ENCODE measurements around the gene NCOR1.
A peak's percentile ranks its signal among the peaks of the same experiment; 100 is the strongest.

NCOR1 gene

DNA sequence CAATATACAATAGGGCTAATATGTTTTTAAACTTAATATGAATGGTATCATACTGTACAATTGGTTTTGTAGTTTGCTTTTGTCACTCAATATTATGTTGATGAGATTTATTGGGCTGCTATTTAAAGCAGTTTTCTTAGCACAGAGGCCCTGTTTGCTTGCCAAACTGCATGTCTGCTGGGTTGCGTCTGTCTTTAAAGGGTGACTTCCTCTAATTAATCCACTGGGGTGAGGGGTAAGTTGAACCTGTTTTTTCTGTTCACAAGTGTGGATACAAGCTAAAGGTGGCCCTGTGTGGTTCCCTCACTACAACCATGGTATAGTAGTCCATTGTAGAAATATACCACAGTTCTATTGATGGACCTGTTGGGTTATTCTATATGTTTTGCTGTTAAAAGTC is 196.0 kb downstream of the NCOR1 start:
- H3K4me3 ChIP-seq (ENCODE audit: low read length), result no peak overlapping the region
- H3K9me3 ChIP-seq (replicated peaks; ENCODE audit: low read length), result no peaks in the 10 kb centered on the region
- no peaks in the 10 kb centered on the region for H3K27me3 ChIP-seq (ENCODE audit: control insufficient read depth, insufficient read depth, low read length)
- no peak overlapping the region for H3K9ac ChIP-seq (ENCODE audit: low read depth, low read length)
- H3K36me3 ChIP-seq (ENCODE audit: insufficient read depth, low read length), result peaks cover 52% of the 10 kb centered on the region
- no peak overlapping the region for H3K4me2 ChIP-seq (ENCODE audit: low read length)
- H3K4me1 ChIP-seq (ENCODE audit: control insufficient read depth, insufficient read depth, low read length), result peaks cover 6% of the 10 kb centered on the region

DNA sequence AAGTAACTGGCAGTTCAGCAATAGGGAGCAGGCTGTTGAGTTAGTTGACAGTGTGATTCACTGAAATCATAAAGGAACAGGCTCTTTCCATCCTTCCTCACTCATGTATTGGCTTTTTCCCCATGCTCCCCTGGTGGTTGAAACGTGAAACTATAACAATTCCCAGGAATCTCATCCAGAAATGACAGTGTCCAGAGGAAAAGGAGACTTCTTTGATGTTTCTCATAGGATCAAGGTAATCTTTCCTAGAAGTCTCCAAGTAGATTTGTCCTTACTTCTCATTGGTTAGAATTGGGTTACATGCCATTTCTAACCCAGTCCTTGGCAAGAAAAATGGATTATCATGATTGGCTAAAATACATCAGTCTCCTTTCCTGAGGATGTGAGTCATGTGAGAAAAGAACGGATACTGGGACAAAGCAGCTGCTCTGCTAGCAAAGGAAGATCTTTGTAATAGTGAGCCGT is 201.4 kb downstream of the NCOR1 start:
- H3K9me3 ChIP-seq (replicated peaks; ENCODE audit: low read length), result no peaks in the 10 kb centered on the region
- H3K4me1 ChIP-seq (ENCODE audit: control insufficient read depth, insufficient read depth, low read length), result peaks cover 22% of the 10 kb centered on the region
- H3K9ac ChIP-seq (ENCODE audit: low read depth, low read length), result no peak overlapping the region
- H3K4me3 ChIP-seq (ENCODE audit: low read length), result no peak overlapping the region
- H3K4me2 ChIP-seq (ENCODE audit: low read length), result peak overlapping the region; percentile 23
- peaks cover 38% of the 10 kb centered on the region for H3K36me3 ChIP-seq (ENCODE audit: insufficient read depth, low read length)
- H3K27me3 ChIP-seq (ENCODE audit: control insufficient read depth, insufficient read depth, low read length), result no peaks in the 10 kb centered on the region

DNA sequence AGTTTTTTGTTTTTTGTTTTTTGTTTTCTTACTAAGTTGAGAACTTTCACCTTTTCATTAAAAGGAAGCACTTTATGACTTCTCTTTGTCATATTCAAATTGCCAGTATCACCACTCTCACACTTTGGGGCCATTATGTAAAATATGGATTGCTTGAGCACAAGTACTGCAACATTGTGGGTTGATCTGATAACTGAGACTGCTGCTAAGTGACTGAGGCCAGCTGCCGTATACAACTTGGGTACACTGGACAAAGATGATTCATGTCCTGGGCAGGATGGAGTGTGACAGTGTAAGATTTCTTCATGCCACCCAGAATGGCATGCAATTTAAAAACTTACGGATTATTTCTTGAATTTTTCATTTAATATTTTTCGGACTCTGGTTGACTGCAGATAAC is 207.9 kb downstream of the NCOR1 start:
- Histone ChIP-seq H3K36me3 (ENCODE audit: insufficient read depth, low read length) (peaks cover 74% of the 10 kb centered on the region), H3K4me2 (ENCODE audit: low read length) (no peak overlapping the region), H3K4me1 (ENCODE audit: control insufficient read depth, insufficient read depth, low read length) (peaks cover 3% of the 10 kb centered on the region), H3K27me3 (ENCODE audit: control insufficient read depth, insufficient read depth, low read length) (no peaks in the 10 kb centered on the region), H3K9me3 (replicated peaks; ENCODE audit: low read length) (no peaks in the 10 kb centered on the region), H3K4me3 (ENCODE audit: low read length) (no peak overlapping the region), H3K9ac (ENCODE audit: low read depth, low read length) (no peak overlapping the region)

DNA sequence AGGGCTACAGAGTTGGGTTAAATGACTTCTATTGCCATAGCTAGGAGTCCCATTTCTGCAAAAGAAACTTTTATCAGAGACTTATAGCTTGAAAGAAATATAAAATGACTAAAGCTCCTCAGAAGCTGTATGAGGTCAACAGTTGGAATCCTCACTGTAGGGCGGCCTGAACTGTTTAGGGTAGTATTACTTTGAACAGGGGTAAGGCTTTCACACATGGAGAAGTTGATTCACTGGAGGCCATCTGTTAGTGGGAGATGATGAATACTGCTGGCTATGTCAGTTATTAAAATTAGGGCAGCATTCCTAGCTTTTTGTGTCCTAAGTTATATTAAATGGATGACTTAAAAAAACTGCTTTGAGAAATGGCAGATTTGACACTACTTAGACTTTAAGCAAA is 209.7 kb downstream of the NCOR1 start:
- H3K9me3 ChIP-seq (replicated peaks; ENCODE audit: low read length), result peaks cover 4% of the 10 kb centered on the region
- peaks cover 75% of the 10 kb centered on the region for H3K36me3 ChIP-seq (ENCODE audit: insufficient read depth, low read length)
- H3K4me1 ChIP-seq (ENCODE audit: control insufficient read depth, insufficient read depth, low read length), result peaks cover 10% of the 10 kb centered on the region
- no peaks in the 10 kb centered on the region for H3K27me3 ChIP-seq (ENCODE audit: control insufficient read depth, insufficient read depth, low read length)
- no peak overlapping the region for H3K4me2 ChIP-seq (ENCODE audit: low read length)
- H3K9ac ChIP-seq (ENCODE audit: low read depth, low read length), result no peak overlapping the region
- H3K4me3 ChIP-seq (ENCODE audit: low read length), result no peak overlapping the region

DNA sequence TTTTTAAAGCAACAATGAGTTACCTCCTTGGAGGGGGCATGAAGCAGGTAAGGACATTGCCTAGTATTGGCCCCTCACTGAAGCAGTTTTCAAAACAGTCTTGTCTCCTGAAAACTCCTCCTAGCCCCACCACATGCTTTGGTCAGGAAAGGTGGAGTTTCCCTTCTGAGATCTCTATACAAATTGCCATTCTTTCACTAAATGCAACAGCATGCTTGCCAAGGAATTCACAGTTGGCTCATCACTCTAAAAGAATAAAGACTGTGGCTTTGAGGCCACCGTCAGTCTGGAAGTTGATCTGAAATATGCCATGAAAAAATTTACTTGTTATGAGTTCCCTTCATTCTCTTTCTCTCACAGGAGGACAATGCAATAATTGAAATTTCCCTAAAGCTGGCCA is 211.5 kb downstream of the NCOR1 start:
- Histone ChIP-seq H3K9me3 (replicated peaks; ENCODE audit: low read length) (peaks cover 4% of the 10 kb centered on the region), H3K4me2 (ENCODE audit: low read length) (no peak overlapping the region), H3K9ac (ENCODE audit: low read depth, low read length) (no peak overlapping the region), H3K27me3 (ENCODE audit: control insufficient read depth, insufficient read depth, low read length) (no peaks in the 10 kb centered on the region), H3K4me3 (ENCODE audit: low read length) (no peak overlapping the region), H3K36me3 (ENCODE audit: insufficient read depth, low read length) (peaks cover 72% of the 10 kb centered on the region), H3K4me1 (ENCODE audit: control insufficient read depth, insufficient read depth, low read length) (peaks cover 13% of the 10 kb centered on the region)

DNA sequence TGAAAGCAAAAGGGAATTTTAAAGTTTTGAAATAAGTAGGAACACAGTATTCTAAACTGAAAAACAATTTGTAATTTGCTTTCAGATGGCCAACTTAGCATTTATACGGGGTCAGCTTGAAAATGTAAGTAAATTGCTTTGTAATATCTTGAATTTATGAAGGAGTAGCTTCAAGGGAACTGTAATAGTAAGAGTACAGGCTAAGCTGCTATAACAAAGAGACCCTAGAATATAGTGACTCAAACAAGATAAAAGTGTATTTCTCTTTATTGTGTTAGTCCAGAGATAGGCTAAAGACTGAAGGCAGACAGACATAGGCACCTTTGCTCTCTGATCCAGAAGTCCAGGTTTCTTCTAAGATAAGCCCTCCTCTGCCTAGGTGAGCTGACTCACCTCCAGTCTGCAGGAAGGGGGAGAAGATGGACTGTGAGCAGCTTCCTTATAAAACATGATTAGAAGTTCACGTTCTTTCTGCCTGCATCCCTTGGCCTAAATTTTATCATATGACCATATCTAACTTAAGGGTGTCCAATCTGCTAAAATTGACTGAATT is 212.6 kb downstream of the NCOR1 start:
- Histone ChIP-seq H3K36me3 (ENCODE audit: insufficient read depth, low read length) (peaks cover 62% of the 10 kb centered on the region), H3K27me3 (ENCODE audit: control insufficient read depth, insufficient read depth, low read length) (no peaks in the 10 kb centered on the region), H3K4me1 (ENCODE audit: control insufficient read depth, insufficient read depth, low read length) (peaks cover 18% of the 10 kb centered on the region)

DNA sequence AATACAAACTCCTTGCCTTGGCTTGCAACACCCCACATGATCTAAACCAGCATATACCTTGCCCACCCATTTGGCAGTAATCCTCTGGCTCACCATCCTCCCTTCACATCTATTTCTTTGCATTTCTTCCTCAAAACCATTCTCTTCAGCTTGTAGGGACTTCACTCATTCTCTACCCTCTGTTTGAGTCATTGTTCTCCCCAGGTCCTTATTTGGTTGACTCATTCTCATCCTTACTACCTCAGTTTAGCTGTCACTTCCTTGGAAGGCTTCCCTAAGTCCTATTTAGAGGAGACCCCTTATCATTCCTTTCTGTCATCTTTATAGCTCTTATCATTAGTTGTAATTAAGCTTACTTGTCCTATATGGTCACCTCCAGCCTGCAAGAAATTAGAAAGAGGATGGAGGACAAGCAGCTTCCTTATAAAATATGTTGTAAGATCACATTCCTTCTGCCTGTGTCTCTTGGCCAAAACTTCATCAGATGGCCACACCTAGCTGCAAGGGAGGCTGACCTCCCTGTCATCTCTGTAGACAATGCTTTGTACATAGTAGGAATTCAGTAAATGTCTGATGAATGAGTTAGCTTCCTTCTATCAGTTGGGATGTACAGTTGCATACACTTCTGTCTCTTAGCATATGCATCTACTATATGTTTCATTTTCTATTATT is 214.0 kb downstream of the NCOR1 start:
- Histone ChIP-seq H3K4me1 (ENCODE audit: control insufficient read depth, insufficient read depth, low read length) (peaks cover 18% of the 10 kb centered on the region), H3K27me3 (ENCODE audit: control insufficient read depth, insufficient read depth, low read length) (no peaks in the 10 kb centered on the region), H3K9me3 (replicated peaks; ENCODE audit: low read length) (peaks cover 4% of the 10 kb centered on the region), H3K4me2 (ENCODE audit: low read length) (peak overlapping the region; percentile 95), H3K9ac (ENCODE audit: low read depth, low read length) (no peak overlapping the region), H3K4me3 (ENCODE audit: low read length) (peak overlapping the region; percentile 95), H3K36me3 (ENCODE audit: insufficient read depth, low read length) (peaks cover 53% of the 10 kb centered on the region)

More for the DNA sequence above, 212.6 kb downstream of the NCOR1 start:
- Histone ChIP-seq H3K4me2 (ENCODE audit: low read length) (no peak overlapping the region), H3K4me3 (ENCODE audit: low read length) (no peak overlapping the region), H3K9ac (ENCODE audit: low read depth, low read length) (no peak overlapping the region), H3K9me3 (replicated peaks; ENCODE audit: low read length) (peaks cover 4% of the 10 kb centered on the region)

DNA sequence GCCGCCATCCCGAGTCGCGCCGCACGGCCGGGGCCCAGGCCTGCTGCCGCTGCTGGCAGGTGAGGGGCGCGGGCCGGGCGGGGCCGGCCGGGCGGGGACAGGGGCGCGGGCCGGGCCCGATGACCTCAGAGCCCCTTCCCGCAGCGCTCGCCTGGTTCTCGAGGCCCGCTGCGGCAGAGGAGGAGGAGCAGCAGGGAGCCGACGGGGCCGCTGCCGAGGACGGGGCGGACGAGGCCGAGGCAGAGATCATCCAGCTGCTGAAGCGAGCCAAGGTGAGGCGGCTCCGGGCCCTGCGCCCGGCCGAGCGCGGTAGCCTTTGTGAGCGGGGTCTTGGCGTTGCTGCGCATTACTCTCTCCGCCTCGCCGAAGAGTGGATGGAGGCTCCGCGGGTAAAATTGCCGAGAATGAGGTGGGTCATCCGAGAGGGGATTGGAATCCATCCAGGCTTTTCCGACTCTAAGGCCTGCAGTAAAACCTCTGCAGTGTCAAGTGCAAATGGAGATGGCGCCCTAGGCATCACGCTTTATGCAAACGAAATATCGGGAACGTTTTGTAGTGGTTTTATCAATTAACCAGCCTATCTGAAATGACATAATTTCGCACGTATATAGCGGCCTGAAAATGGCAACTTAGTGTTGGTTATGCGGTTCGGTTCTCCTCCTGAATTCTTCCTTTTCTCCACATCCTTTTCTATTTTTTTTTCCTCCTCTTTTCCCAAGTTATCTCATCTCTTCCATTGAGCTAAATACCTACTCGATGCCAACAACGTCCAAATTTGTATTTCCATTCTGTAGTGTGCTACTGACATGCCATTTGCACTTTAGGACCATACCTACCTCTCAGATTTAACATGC is 215.1 kb downstream of the NCOR1 start:
- Histone ChIP-seq H3K4me3 (ENCODE audit: low read length) (peak overlapping the region; percentile 95), H3K36me3 (ENCODE audit: insufficient read depth, low read length) (peaks cover 42% of the 10 kb centered on the region), H3K4me1 (ENCODE audit: control insufficient read depth, insufficient read depth, low read length) (peaks cover 18% of the 10 kb centered on the region), H3K9me3 (replicated peaks; ENCODE audit: low read length) (peaks cover 4% of the 10 kb centered on the region), H3K4me2 (ENCODE audit: low read length) (peak overlapping the region; percentile 95), H3K27me3 (ENCODE audit: control insufficient read depth, insufficient read depth, low read length) (no peaks in the 10 kb centered on the region), H3K9ac (ENCODE audit: low read depth, low read length) (peak overlapping the region; percentile 99)

DNA sequence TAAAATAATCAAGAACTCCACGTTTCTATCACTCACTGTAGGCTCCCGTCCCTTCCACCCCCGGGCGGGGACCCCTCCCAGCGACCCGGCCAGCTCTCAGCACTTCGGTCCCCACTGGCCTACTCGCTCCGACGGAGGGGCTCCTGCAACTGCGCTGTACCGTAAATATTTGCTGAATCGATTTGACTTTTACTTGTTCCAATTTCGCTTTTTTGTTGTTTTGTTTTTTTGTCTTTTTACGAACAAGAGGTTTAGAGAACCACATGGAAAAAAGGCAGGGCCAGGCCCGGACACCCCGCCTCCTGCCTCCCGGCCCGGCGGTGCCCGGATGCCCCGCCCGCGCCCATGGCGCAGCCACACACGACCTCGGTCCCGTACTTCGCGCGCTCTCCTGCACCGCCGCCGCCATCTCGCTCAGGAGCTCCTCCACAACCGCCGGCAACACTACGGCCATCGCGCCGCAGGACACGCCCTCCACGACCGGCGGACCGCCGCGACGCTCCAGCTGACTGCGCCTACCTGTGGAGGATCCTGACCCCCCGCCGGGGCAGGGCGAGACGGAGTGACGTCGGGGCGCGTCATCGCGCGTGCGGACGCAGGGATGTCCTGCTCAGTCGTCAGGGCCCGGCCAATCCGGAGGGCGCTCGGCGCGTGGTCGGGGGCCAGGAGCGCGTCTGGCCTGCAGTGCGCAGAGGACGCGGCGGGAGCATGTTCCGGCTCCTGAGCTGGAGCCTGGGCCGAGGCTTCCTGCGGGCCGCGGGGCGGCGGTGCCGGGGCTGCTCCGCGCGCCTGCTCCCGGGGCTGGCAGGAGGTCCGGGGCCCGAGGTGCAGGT is 216.0 kb downstream of the NCOR1 start, which contains the start of the genes TTC19 and ZSWIM7:
Gene TTC19, plus strand, starts transcription at position 684 of the 833 bp plus-strand sequence. Its CDS starts 25 bp downstream, at position 709.
Gene ZSWIM7, minus strand, starts transcription at position 564 of the 833 bp plus-strand sequence. Its CDS starts 110 bp downstream, at position 454.
- Histone ChIP-seq H3K9ac (ENCODE audit: low read depth, low read length) (peak within 1 kb of the TSS; percentile 99), H3K4me1 (ENCODE audit: control insufficient read depth, insufficient read depth, low read length) (peaks cover 18% of the 10 kb centered on the region), H3K9me3 (replicated peaks; ENCODE audit: low read length) (peaks cover 4% of the 10 kb centered on the region), H3K4me2 (ENCODE audit: low read length) (peak within 1 kb of the TSS; percentile 95), H3K27me3 (ENCODE audit: control insufficient read depth, insufficient read depth, low read length) (no peaks in the 10 kb centered on the region), H3K36me3 (ENCODE audit: insufficient read depth, low read length) (peaks cover 33% of the 10 kb centered on the region), H3K4me3 (ENCODE audit: low read length) (peak within 1 kb of the TSS; percentile 95)

DNA sequence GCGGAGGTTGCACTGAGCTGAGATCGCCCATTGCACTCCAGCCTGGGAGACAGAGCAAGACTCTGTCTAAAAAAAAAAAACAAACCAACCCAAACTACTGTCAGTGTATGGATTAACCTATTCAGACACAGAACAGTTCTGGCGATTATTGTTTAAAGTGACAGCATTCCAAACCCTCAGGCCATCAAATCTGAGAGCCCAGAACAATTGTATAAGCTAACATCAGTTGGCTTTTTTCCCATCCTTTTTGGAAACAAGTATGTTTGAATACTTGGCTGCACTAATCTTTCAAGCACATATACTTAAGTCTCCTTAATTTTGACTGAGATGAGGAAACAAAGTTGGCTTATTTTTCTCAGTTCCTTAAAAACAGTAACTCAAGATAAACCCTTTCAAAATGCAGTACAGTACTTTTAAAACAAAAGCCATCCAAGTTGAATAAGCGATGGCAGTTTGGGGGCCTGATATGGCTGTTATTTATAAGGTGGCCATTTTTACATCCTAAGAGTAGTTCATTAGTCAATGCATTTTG is 217.2 kb downstream of the NCOR1 start:
- Histone ChIP-seq H3K4me2 (ENCODE audit: low read length) (peak overlapping the region; percentile 95), H3K4me1 (ENCODE audit: control insufficient read depth, insufficient read depth, low read length) (peaks cover 18% of the 10 kb centered on the region), H3K27me3 (ENCODE audit: control insufficient read depth, insufficient read depth, low read length) (no peaks in the 10 kb centered on the region), H3K9ac (ENCODE audit: low read depth, low read length) (peak overlapping the region; percentile 12), H3K4me3 (ENCODE audit: low read length) (no peak overlapping the region), H3K9me3 (replicated peaks; ENCODE audit: low read length) (peaks cover 4% of the 10 kb centered on the region), H3K36me3 (ENCODE audit: insufficient read depth, low read length) (peaks cover 22% of the 10 kb centered on the region)
